Measurements from ENCODE around the gene FAM43A. TPM values are rescaled to one million over a fixed set of nuclear protein-coding genes. Genes with fewer than 3 reads are reported as not detected.

The FAM43A gene
- total and polyA plus RNA-seq, 10 of the 15 experiments (the other 5 are each of a cell fraction or from before 2014, with no cell fraction given) = 0.27 to 5.0 (median 1.1) TPM

GRCh38 chr3:194688200-194688740, 2.6 kb downstream of the FAM43A start:
- no peaks in the 10 kb centered on the region for H4K20me1 ChIP-seq (ENCODE audit: control insufficient read depth, insufficient read depth)
- peaks cover 0 to 5% of the 10 kb centered on the region in 2 experiments; a peak in 2 of 4 replicates for H3K27me3 ChIP-seq (replicated peaks in 1 of 2; ENCODE audit: control insufficient read depth in 2 of 2, insufficient read depth in 2 of 2, low read length in 1 of 2)
- H3K27ac ChIP-seq (ENCODE audit: control insufficient read depth, insufficient read depth) = peak overlapping the region; percentile 72
- 0% methylated on average over 8 of the region's 16 CpGs for WGBS (ENCODE audit: insufficient coverage, insufficient replicate concordance, low lambda C conversion rate, missing lambda C conversion rate)
- ATAC-seq (peak; percentile 16; the same call in 2 of the 3 replicates), FAIRE-seq (no peak), DNase-seq (ENCODE audit: low read depth, low spot score) (no peak)
- peak overlapping the region; percentile 79 for H3K9ac ChIP-seq (ENCODE audit: control insufficient read depth, insufficient read depth, low read length)
- RAD21 ChIA-PET (ENCODE audit: unreplicated experiment) = interaction anchor here (1.0 to 2.5 kb wide), 4 partner anchors 13 to 583 kb away, joined by 3 to 9 read pairs (median 4); partner anchors contain the start of genes LSG1 and XXYLT1
- peaks cover 65% of the 10 kb centered on the region for H3K4me1 ChIP-seq (ENCODE audit: control insufficient read depth, insufficient read depth, low read length)
- no peaks in the 10 kb centered on the region for H3K36me3 ChIP-seq (ENCODE audit: control insufficient read depth in 2 of 2, insufficient read depth in 2 of 2, low read length in 1 of 2)
- BruUV-seq (replicated peaks) = no TSS peak
- intact Hi-C loops (cut with micrococcal nuclease; ENCODE audit: unreplicated experiment) (loop anchor here (5.0 kb wide), 1 partner anchor 179 kb away; no protein-coding TSS in a partner anchor), in situ Hi-C loops (cut with MboI) (loop anchor here (10.0 kb wide), 1 partner anchor 437 kb away; no protein-coding TSS in a partner anchor)
- H2AFZ ChIP-seq (ENCODE audit: control insufficient read depth, low read depth, low read length) = peak overlapping the region; percentile 75
- SMC1A ChIA-PET (ENCODE audit: uncharacterized antibody, unreplicated experiment) = interaction anchor here (0.8 to 1.5 kb wide), 3 partner anchors 13 to 462 kb away, joined by 3 to 4 read pairs (median 3); partner anchors contain the start of gene LSG1
- no peaks in the 10 kb centered on the region; the same call in 1 of the 2 replicates for H3K79me2 ChIP-seq (ENCODE audit: control insufficient read depth, insufficient read depth, low read length)
- H3K9me3 ChIP-seq (replicated peaks; ENCODE audit: control insufficient read depth, insufficient read depth, low read length) = no peaks in the 10 kb centered on the region
- peak overlapping the region; percentile 73 for H3K4me3 ChIP-seq
- POLR2A ChIA-PET = interaction anchor here (1.0 kb wide), 1 partner anchor 12 kb away, joined by 4 read pairs; no protein-coding TSS in a partner anchor
- peak overlapping the region; percentile 95 for H3K4me2 ChIP-seq (ENCODE audit: control insufficient read depth, insufficient read depth)
- CTCF ChIA-PET = interaction anchor here (1.0 to 4.8 kb wide), 5 partner anchors 13 to 582 kb away, joined by 3 to 29 read pairs (median 5); partner anchors contain the start of genes LSG1 and XXYLT1
- TF ChIP-seq RAD51 (IDR thresholded peaks at IDR 0.05) (no peak), E2F8 (IDR thresholded peaks at IDR 0.05; ENCODE audit: low read depth, partially characterized antibody) (no peak), EGR1 (IDR thresholded peaks at IDR 0.05; ENCODE audit: borderline replicate concordance in 1 of 2, low read depth in 2 of 2, low read length in 2 of 2) (no peak; a peak in 1 of 3 replicates), IKZF2 (IDR thresholded peaks at IDR 0.05) (no peak), ZZZ3 (IDR thresholded peaks at IDR 0.05; ENCODE audit: control insufficient read depth, insufficient read length, low read depth) (no peak), CREM (IDR thresholded peaks at IDR 0.05; ENCODE audit: low read depth) (no peak), RCOR1 (conservative IDR thresholded peaks at IDR 0.05; ENCODE audit: low read depth, low read length) (no peak), STAT1 (conservative IDR thresholded peaks at IDR 0.05) (no peak), ZNF384 (IDR thresholded peaks at IDR 0.05; ENCODE audit: borderline replicate concordance, low read depth, low read length) (peak; percentile 76), ZNF687 (IDR thresholded peaks at IDR 0.05) (no peak)
- TF ChIP-seq, protein P1, sequence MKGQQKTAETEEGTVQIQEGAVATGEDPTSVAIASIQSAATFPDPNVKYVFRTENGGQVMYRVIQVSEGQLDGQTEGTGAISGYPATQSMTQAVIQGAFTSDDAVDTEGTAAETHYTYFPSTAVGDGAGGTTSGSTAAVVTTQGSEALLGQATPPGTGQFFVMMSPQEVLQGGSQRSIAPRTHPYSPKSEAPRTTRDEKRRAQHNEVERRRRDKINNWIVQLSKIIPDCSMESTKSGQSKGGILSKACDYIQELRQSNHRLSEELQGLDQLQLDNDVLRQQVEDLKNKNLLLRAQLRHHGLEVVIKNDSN (IDR thresholded peaks at IDR 0.05; ENCODE audit: borderline replicate concordance, extremely low read length, insufficient read depth, low read depth, low read length) = no peak
- TF ChIP-seq, protein P2, sequence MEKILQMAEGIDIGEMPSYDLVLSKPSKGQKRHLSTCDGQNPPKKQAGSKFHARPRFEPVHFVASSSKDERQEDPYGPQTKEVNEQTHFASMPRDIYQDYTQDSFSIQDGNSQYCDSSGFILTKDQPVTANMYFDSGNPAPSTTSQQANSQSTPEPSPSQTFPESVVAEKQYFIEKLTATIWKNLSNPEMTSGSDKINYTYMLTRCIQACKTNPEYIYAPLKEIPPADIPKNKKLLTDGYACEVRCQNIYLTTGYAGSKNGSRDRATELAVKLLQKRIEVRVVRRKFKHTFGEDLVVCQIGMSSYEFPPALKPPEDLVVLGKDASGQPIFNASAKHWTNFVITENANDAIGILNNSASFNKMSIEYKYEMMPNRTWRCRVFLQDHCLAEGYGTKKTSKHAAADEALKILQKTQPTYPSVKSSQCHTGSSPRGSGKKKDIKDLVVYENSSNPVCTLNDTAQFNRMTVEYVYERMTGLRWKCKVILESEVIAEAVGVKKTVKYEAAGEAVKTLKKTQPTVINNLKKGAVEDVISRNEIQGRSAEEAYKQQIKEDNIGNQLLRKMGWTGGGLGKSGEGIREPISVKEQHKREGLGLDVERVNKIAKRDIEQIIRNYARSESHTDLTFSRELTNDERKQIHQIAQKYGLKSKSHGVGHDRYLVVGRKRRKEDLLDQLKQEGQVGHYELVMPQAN (conservative IDR thresholded peaks at IDR 0.05) = no peak

Measured in GM12878 (cell line).